GM23338 (cell line): ENCODE measurements around the gene FARS2.

Source experiments
- EZH2 ChIP-seq: fragments of 200-600 bp; sonication (generic); IDR thresholded peaks from one replicate; pipeline ENCODE4 v1.8.0; 2017; ENCODE audit warnings: antibody characterized with exemption, mild to moderate bottlenecking, low read depth; ENCODE audit not compliant: unreplicated experiment
- EZH2phosphoT487 ChIP-seq: fragments of 200-600 bp; sonication (generic); IDR thresholded peaks from one replicate; pipeline ENCODE4 v1.8.1; 2018; ENCODE audit warnings: antibody characterized with exemption; ENCODE audit not compliant: unreplicated experiment
- JUNB ChIP-seq: IDR thresholded peaks from one replicate; pipeline ENCODE4 v1.6.1; 2016; ENCODE audit warnings: antibody characterized with exemption; ENCODE audit not compliant: unreplicated experiment
- NANOG ChIP-seq: IDR thresholded peaks from 2 replicates; pipeline ENCODE4 v1.6.1; 2016; ENCODE audit warnings: antibody characterized with exemption, borderline replicate concordance
- POLR2AphosphoS5 ChIP-seq: IDR thresholded peaks from 2 replicates; pipeline ENCODE4 v1.6.1; 2016; ENCODE audit warnings: antibody characterized with exemption, low read depth
- STAT1 ChIP-seq: IDR thresholded peaks from one replicate; pipeline ENCODE4 v1.6.1; 2016; ENCODE audit warnings: antibody characterized with exemption; ENCODE audit not compliant: unreplicated experiment
- TF ChIP-seq, protein P1 (sequence below), 2 experiments: fragments of 200-600 bp in 1 of 2; sonication (generic) in 1 of 2; conservative IDR thresholded peaks; 2 replicates each; pipeline versions ENCODE4 v1.5.1 to v1.6.1; 2016 to 2017; ENCODE audit warnings: antibody characterized with exemption in 2 of 2, low read depth in 2 of 2, mild to moderate bottlenecking in 2 of 2, moderate library complexity in 1 of 2

DNA sequence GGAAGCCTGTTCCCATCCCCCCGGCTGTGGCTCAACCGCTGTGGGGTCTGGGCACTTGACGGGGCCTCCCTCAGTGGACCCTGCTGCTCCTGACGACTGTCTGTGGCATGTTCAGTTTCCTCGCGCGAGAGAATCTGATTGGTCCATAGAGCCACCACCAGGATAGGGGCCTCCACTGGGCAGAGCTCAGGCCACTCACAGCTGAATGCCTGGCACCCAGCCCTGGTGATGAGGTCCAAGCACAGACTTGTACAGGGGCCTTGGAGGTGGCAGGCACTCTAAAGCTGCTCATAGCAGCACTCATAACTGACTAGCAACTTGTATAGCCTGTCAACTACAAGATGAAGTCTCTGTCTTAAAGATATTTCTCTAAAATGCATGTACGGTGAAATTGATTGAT, 377.4 kb downstream of the FARS2 start:
- TF ChIP-seq POLR2AphosphoS5 (no peak), JUNB (no peak), EZH2 (no peak), STAT1 (no peak), NANOG (no peak), EZH2phosphoT487 (no peak)
- TF ChIP-seq, protein P1, sequence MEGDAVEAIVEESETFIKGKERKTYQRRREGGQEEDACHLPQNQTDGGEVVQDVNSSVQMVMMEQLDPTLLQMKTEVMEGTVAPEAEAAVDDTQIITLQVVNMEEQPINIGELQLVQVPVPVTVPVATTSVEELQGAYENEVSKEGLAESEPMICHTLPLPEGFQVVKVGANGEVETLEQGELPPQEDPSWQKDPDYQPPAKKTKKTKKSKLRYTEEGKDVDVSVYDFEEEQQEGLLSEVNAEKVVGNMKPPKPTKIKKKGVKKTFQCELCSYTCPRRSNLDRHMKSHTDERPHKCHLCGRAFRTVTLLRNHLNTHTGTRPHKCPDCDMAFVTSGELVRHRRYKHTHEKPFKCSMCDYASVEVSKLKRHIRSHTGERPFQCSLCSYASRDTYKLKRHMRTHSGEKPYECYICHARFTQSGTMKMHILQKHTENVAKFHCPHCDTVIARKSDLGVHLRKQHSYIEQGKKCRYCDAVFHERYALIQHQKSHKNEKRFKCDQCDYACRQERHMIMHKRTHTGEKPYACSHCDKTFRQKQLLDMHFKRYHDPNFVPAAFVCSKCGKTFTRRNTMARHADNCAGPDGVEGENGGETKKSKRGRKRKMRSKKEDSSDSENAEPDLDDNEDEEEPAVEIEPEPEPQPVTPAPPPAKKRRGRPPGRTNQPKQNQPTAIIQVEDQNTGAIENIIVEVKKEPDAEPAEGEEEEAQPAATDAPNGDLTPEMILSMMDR (conservative IDR thresholded peaks at IDR 0.05; ENCODE audit: low read depth in 2 of 2) = no peak
